ENCODE measurements around the gene KLHL17.
A peak's percentile ranks its signal among the peaks of the same experiment; 100 is the strongest.

KLHL17 gene

GRCh38 chr1:914131-914890 lies 46.1 kb upstream of the KLHL17 start:
- Histone ChIP-seq H3K4me1 (ENCODE audit: control extremely low read depth in 1 of 4, control insufficient read depth in 4 of 4, insufficient read depth in 4 of 4, low read length in 3 of 4) (peaks cover 0 to 69% (median 53%) of the 10 kb centered on the region in 4 experiments), H3K4me3 (ENCODE audit: control insufficient read depth in 1 of 7, extremely low read depth in 1 of 7, insufficient read depth in 4 of 7, low read depth in 2 of 7, low read length in 6 of 7) (no peak overlapping the region), H3K27ac (ENCODE audit: insufficient read depth in 1 of 2, low read depth in 1 of 2, low read length in 2 of 2, poor library complexity in 1 of 2, severe bottlenecking in 2 of 2) (no peak overlapping the region), H3K9me3 (ENCODE audit: control extremely low read depth in 1 of 5, control insufficient read depth in 4 of 5, insufficient read depth in 2 of 5, low read depth in 1 of 5, low read length in 4 of 5) (no peaks in the 10 kb centered on the region), H3K27me3 (replicated peaks in 2 of 5; ENCODE audit: control insufficient read depth in 4 of 5, insufficient read depth in 5 of 5, low read length in 4 of 5) (peaks cover 0 to 2% (median 0%) of the 10 kb centered on the region in 5 experiments), H3K36me3 (ENCODE audit: control insufficient read depth in 4 of 4, insufficient read depth in 4 of 4, low read length in 3 of 4) (no peaks in the 10 kb centered on the region)
- no peak for DNase-seq
- ChIA-PET POLR2A (no interaction called here), CTCF (interaction anchor here (1.2 to 2.0 kb wide), 3 partner anchors 9 to 24 kb away, joined by 3 to 9 read pairs (median 3); no protein-coding TSS in a partner anchor)
- 98% methylated on average over 21 of the region's 21 CpGs for WGBS (ENCODE audit: insufficient coverage)

GRCh38 chr1:914891-915280 lies 45.5 kb upstream of the KLHL17 start:
- Histone ChIP-seq H3K27me3 (replicated peaks in 2 of 5; ENCODE audit: control insufficient read depth in 4 of 5, insufficient read depth in 5 of 5, low read length in 4 of 5) (peaks cover 0 to 3% (median 0%) of the 10 kb centered on the region in 5 experiments), H3K9me3 (ENCODE audit: control extremely low read depth in 1 of 5, control insufficient read depth in 4 of 5, insufficient read depth in 2 of 5, low read depth in 1 of 5, low read length in 4 of 5) (no peaks in the 10 kb centered on the region), H3K4me1 (ENCODE audit: control extremely low read depth in 1 of 4, control insufficient read depth in 4 of 4, insufficient read depth in 4 of 4, low read length in 3 of 4) (peaks cover 0 to 67% (median 53%) of the 10 kb centered on the region in 4 experiments), H3K4me3 (ENCODE audit: control insufficient read depth in 1 of 7, extremely low read depth in 1 of 7, insufficient read depth in 4 of 7, low read depth in 2 of 7, low read length in 6 of 7) (no peak overlapping the region), H3K36me3 (ENCODE audit: control insufficient read depth in 4 of 4, insufficient read depth in 4 of 4, low read length in 3 of 4) (no peaks in the 10 kb centered on the region), H3K27ac (ENCODE audit: insufficient read depth in 1 of 2, low read depth in 1 of 2, low read length in 2 of 2, poor library complexity in 1 of 2, severe bottlenecking in 2 of 2) (no peak overlapping the region)
- no peak for DNase-seq
- ChIA-PET POLR2A (no interaction called here), CTCF (interaction anchor here (1.2 to 2.0 kb wide), 4 partner anchors 10 to 61 kb away, joined by 3 to 9 read pairs (median 4); no protein-coding TSS in a partner anchor)
- WGBS (ENCODE audit: insufficient coverage), result 98% methylated on average over 4 of the region's 6 CpGs

GRCh38 chr1:915295-916172 lies 44.9 kb upstream of the KLHL17 start:
- Histone ChIP-seq H3K9me3 (ENCODE audit: control extremely low read depth in 1 of 5, control insufficient read depth in 4 of 5, insufficient read depth in 2 of 5, low read depth in 1 of 5, low read length in 4 of 5) (no peaks in the 10 kb centered on the region), H3K4me3 (ENCODE audit: control insufficient read depth in 1 of 7, extremely low read depth in 1 of 7, insufficient read depth in 4 of 7, low read depth in 2 of 7, low read length in 6 of 7) (no peak overlapping the region), H3K27me3 (replicated peaks in 2 of 5; ENCODE audit: control insufficient read depth in 4 of 5, insufficient read depth in 5 of 5, low read length in 4 of 5) (peaks cover 0 to 9% (median 0%) of the 10 kb centered on the region in 5 experiments), H3K4me1 (ENCODE audit: control extremely low read depth in 1 of 4, control insufficient read depth in 4 of 4, insufficient read depth in 4 of 4, low read length in 3 of 4) (peaks cover 0 to 68% (median 53%) of the 10 kb centered on the region in 4 experiments), H3K27ac (ENCODE audit: insufficient read depth in 1 of 2, low read depth in 1 of 2, low read length in 2 of 2, poor library complexity in 1 of 2, severe bottlenecking in 2 of 2) (no peak overlapping the region), H3K36me3 (ENCODE audit: control insufficient read depth in 4 of 4, insufficient read depth in 4 of 4, low read length in 3 of 4) (no peaks in the 10 kb centered on the region)
- WGBS (ENCODE audit: insufficient coverage), result 94% methylated on average over 20 of the region's 28 CpGs
- no peak for DNase-seq
- ChIA-PET CTCF (interaction anchor here (1.2 to 2.0 kb wide), 4 partner anchors 10 to 60 kb away, joined by 3 to 9 read pairs (median 4); no protein-coding TSS in a partner anchor), POLR2A (no interaction called here)

GRCh38 chr1:916173-917075 lies 44.0 kb upstream of the KLHL17 start:
- CTCF ChIA-PET, result interaction anchor here (1.0 to 1.4 kb wide), 3 partner anchors 10 to 60 kb away, joined by 4 to 8 read pairs (median 5); no protein-coding TSS in a partner anchor

GRCh38 chr1:917076-917459 lies 43.3 kb upstream of the KLHL17 start:
- Histone ChIP-seq H3K4me3 (ENCODE audit: control insufficient read depth in 1 of 7, extremely low read depth in 1 of 7, insufficient read depth in 4 of 7, low read depth in 2 of 7, low read length in 6 of 7) (no peak overlapping the region), H3K36me3 (ENCODE audit: control insufficient read depth in 4 of 4, insufficient read depth in 4 of 4, low read length in 3 of 4) (no peaks in the 10 kb centered on the region), H3K27me3 (replicated peaks in 2 of 5; ENCODE audit: control insufficient read depth in 4 of 5, insufficient read depth in 5 of 5, low read length in 4 of 5) (peaks cover 0 to 13% (median 2%) of the 10 kb centered on the region in 5 experiments), H3K27ac (ENCODE audit: insufficient read depth in 1 of 2, low read depth in 1 of 2, low read length in 2 of 2, poor library complexity in 1 of 2, severe bottlenecking in 2 of 2) (no peak overlapping the region), H3K9me3 (ENCODE audit: control extremely low read depth in 1 of 5, control insufficient read depth in 4 of 5, insufficient read depth in 2 of 5, low read depth in 1 of 5, low read length in 4 of 5) (no peaks in the 10 kb centered on the region), H3K4me1 (ENCODE audit: control extremely low read depth in 1 of 4, control insufficient read depth in 4 of 4, insufficient read depth in 4 of 4, low read length in 3 of 4) (peaks cover 0 to 68% (median 50%) of the 10 kb centered on the region in 4 experiments)
- WGBS (ENCODE audit: insufficient coverage), result 87% methylated on average over 5 of the region's 7 CpGs
- ChIA-PET POLR2A (no interaction called here), CTCF (interaction anchor here (1.0 to 1.1 kb wide), 2 partner anchors 11 to 21 kb away, joined by 5 to 8 read pairs; no protein-coding TSS in a partner anchor)
- no peak for DNase-seq

More at GRCh38 chr1:916173-917075, 44.0 kb upstream of the KLHL17 start:
- no peak for DNase-seq
- POLR2A ChIA-PET, result no interaction called here
- Histone ChIP-seq H3K4me3 (ENCODE audit: control insufficient read depth in 1 of 7, extremely low read depth in 1 of 7, insufficient read depth in 4 of 7, low read depth in 2 of 7, low read length in 6 of 7) (peak overlapping the region in 1 of 7 experiments; percentile 5), H3K27me3 (replicated peaks in 2 of 5; ENCODE audit: control insufficient read depth in 4 of 5, insufficient read depth in 5 of 5, low read length in 4 of 5) (peaks cover 0 to 9% (median 0%) of the 10 kb centered on the region in 5 experiments), H3K4me1 (ENCODE audit: control extremely low read depth in 1 of 4, control insufficient read depth in 4 of 4, insufficient read depth in 4 of 4, low read length in 3 of 4) (peaks cover 0 to 68% (median 54%) of the 10 kb centered on the region in 4 experiments), H3K27ac (ENCODE audit: insufficient read depth in 1 of 2, low read depth in 1 of 2, low read length in 2 of 2, poor library complexity in 1 of 2, severe bottlenecking in 2 of 2) (no peak overlapping the region), H3K9me3 (ENCODE audit: control extremely low read depth in 1 of 5, control insufficient read depth in 4 of 5, insufficient read depth in 2 of 5, low read depth in 1 of 5, low read length in 4 of 5) (no peaks in the 10 kb centered on the region), H3K36me3 (ENCODE audit: control insufficient read depth in 4 of 4, insufficient read depth in 4 of 4, low read length in 3 of 4) (no peaks in the 10 kb centered on the region)
- 29% methylated on average over 31 of the region's 31 CpGs for WGBS (ENCODE audit: insufficient coverage)

- Histone ChIP-seq H3K4me3 (ENCODE audit: control insufficient read depth in 1 of 7, extremely low read depth in 1 of 7, insufficient read depth in 4 of 7, low read depth in 2 of 7, low read length in 6 of 7) (no peak overlapping the region), H3K4me1 (ENCODE audit: control extremely low read depth in 1 of 4, control insufficient read depth in 4 of 4, insufficient read depth in 4 of 4, low read length in 3 of 4) (peaks cover 0 to 68% (median 47%) of the 10 kb centered on the region in 4 experiments), H3K27ac (ENCODE audit: insufficient read depth in 1 of 2, low read depth in 1 of 2, low read length in 2 of 2, poor library complexity in 1 of 2, severe bottlenecking in 2 of 2) (no peak overlapping the region), H3K27me3 (replicated peaks in 2 of 5; ENCODE audit: control insufficient read depth in 4 of 5, insufficient read depth in 5 of 5, low read length in 4 of 5) (peaks cover 0 to 18% (median 4%) of the 10 kb centered on the region in 5 experiments), H3K36me3 (ENCODE audit: control insufficient read depth in 4 of 4, insufficient read depth in 4 of 4, low read length in 3 of 4) (no peaks in the 10 kb centered on the region), H3K9me3 (ENCODE audit: control extremely low read depth in 1 of 5, control insufficient read depth in 4 of 5, insufficient read depth in 2 of 5, low read depth in 1 of 5, low read length in 4 of 5) (no peaks in the 10 kb centered on the region)
- CTCF ChIA-PET, result interaction anchor here (1.1 to 3.7 kb wide), 2 partner anchors 11 to 13 kb away, joined by 5 to 23 read pairs; no protein-coding TSS in a partner anchor
- 86% methylated on average over 21 of the region's 22 CpGs for WGBS (ENCODE audit: insufficient coverage)
- POLR2A ChIA-PET, result no interaction called here
- no peak for DNase-seq
These were observed 42.8 kb upstream of the KLHL17 start for GRCh38 chr1:917466-918091.

Measured in common myeloid progenitor, CD34-positive (primary cell).